HCT116 (cell line): ENCODE data around the gene FSTL4. TPM values are rescaled to one million over a fixed set of nuclear protein-coding genes. Genes with fewer than 3 reads are reported as not detected.

Source experiments
- ATAC-seq: fragments of 200-7000 bp; cut with Tn5 transposase; 2 replicates; pipeline ENCODE4 v1.9.1; 2020; ENCODE audit warnings: mild to moderate bottlenecking, moderate library complexity
- BruUV-seq: library from RNA; stranded (reverse); fragments of 400-500 nt; replicated peaks from 2 replicates; lab custom pipeline; 2021; lab: Mats Ljungman, UMichigan
- CTCF ChIA-PET: fragments of 300-600 bp; sonication (Branson Sonifier 250); formaldehyde crosslinking; loops from one replicate; lab custom pipeline; 2021; ENCODE audit warnings: antibody characterized with exemption; lab: Charles Lee
- POLR2A ChIA-PET: fragments of 300-600, 350-600 bp; sonication (Branson Sonifier 250); formaldehyde crosslinking; loops from one replicate; lab custom pipeline; 2021; ENCODE audit warnings: antibody characterized with exemption; lab: Charles Lee
- RAD21 ChIA-PET, 2 experiments: fragments of 300-600 bp; sonication (Branson Sonifier 250); formaldehyde crosslinking; loops; one replicate each; lab custom pipeline; 2023; ENCODE audit warnings: low total read pairs in 2 of 2; ENCODE audit not compliant: uncharacterized antibody in 2 of 2, unreplicated experiment in 2 of 2, low non-redundant PET in 1 of 2; lab: Charles Lee
- DNase-seq: peaks from one replicate; pipeline ENCODE4 v3.0.0-alpha.2; 2010; ENCODE audit warnings: low read depth, low spot score
- H2AFZ ChIP-seq: fragments of 200-600 bp; shearing (Covaris generic), sonication (generic); 2 replicates; pipeline ENCODE4 v1.6.1; 2017; ENCODE audit warnings: low read depth, mixed run types, mixed read lengths, antibody characterized with exemption, low read length; ENCODE audit not compliant: poor library complexity, severe bottlenecking
- H3K27ac ChIP-seq: 2 replicates; pipeline ENCODE4 v1.5.1; 2012; ENCODE audit warnings: low read depth, low read length
- H3K27me3 ChIP-seq: fragments of 200-600 bp; sonication (generic); 2 replicates; pipeline ENCODE4 v1.6.1; 2016; ENCODE audit warnings: mixed run types, low read length, mixed read lengths; ENCODE audit not compliant: insufficient read depth
- H3K36me3 ChIP-seq, 2 experiments: fragments of 200-500 bp in 1 of 2; fragments of 200-600 bp in 1 of 2; sonication (Bioruptor generic) in 1 of 2; sonication (generic) in 1 of 2; 2 replicates each; pipeline versions ENCODE4 v1.5.1 to v1.6.1; 2014 to 2016; ENCODE audit warnings: low read length in 2 of 2, inconsistent platforms in 1 of 2, mixed read lengths in 1 of 2, mixed run types in 1 of 2; ENCODE audit not compliant: insufficient read depth in 2 of 2, control insufficient read depth in 1 of 2
- H3K4me1 ChIP-seq, 2 experiments: fragments of 200-600 bp in 1 of 2; sonication (generic) in 1 of 2; 2 replicates each; pipeline versions ENCODE4 v1.5.1 to v1.6.1; 2012 to 2017; ENCODE audit warnings: low read length in 2 of 2, inconsistent platforms in 1 of 2, mild to moderate bottlenecking in 1 of 2, mixed read lengths in 1 of 2, mixed run types in 1 of 2, moderate library complexity in 1 of 2; ENCODE audit not compliant: insufficient read depth in 2 of 2, control insufficient read depth in 1 of 2
- H3K4me2 ChIP-seq: fragments of 200-600 bp; sonication (generic); 2 replicates; pipeline ENCODE4 v1.6.1; 2017; ENCODE audit warnings: mixed run types, low read length, mixed read lengths
- H3K4me3 ChIP-seq, 2 experiments: fragments of 200-600 bp in 1 of 2; sonication (generic) in 1 of 2; replicated peaks in 1 of 2; 2 replicates each; pipeline ENCODE4 v1.5.1; 2011 to 2016; ENCODE audit warnings: low read length in 2 of 2, control low read depth in 1 of 2, low read depth in 1 of 2, mild to moderate bottlenecking in 1 of 2, mixed read lengths in 1 of 2, mixed run types in 1 of 2
- H3K79me2 ChIP-seq: fragments of 200-600 bp; sonication (generic); 2 replicates; pipeline ENCODE4 v1.6.1; 2017; ENCODE audit warnings: mild to moderate bottlenecking, mixed run types, low read length, moderate library complexity, mixed read lengths; ENCODE audit not compliant: insufficient read depth
- H3K9ac ChIP-seq: fragments of 200-600 bp; sonication (generic); 2 replicates; pipeline ENCODE4 v1.6.1; 2016; ENCODE audit warnings: low read length, mixed read lengths
- H3K9me2 ChIP-seq: fragments of 200-600 bp; sonication (generic), shearing (Covaris generic); 2 replicates; pipeline ENCODE4 v1.6.1; 2017; ENCODE audit warnings: mixed run types, mild to moderate bottlenecking, moderate library complexity; ENCODE audit not compliant: insufficient read depth
- H3K9me3 ChIP-seq, 2 experiments: fragments of 200-500 bp in 1 of 2; fragments of 200-600 bp in 1 of 2; sonication (Bioruptor generic) in 1 of 2; sonication (generic) in 1 of 2; 2 replicates each; pipeline ENCODE4 v1.6.1; 2014 to 2017; ENCODE audit warnings: low read length in 2 of 2, mixed read lengths in 2 of 2, inconsistent platforms in 1 of 2, low read depth in 1 of 2, mild to moderate bottlenecking in 1 of 2, mixed run types in 1 of 2, moderate library complexity in 1 of 2; ENCODE audit not compliant: control insufficient read depth in 1 of 2, insufficient read depth in 1 of 2
- H4K20me1 ChIP-seq: fragments of 200-600 bp; sonication (generic), shearing (Covaris generic); 2 replicates; pipeline ENCODE4 v1.6.1; 2017; ENCODE audit warnings: mixed run types, mild to moderate bottlenecking, moderate library complexity; ENCODE audit not compliant: insufficient read depth
- ATF3 ChIP-seq: IDR thresholded peaks from 2 replicates; pipeline ENCODE4 v1.6.1; 2012
- CBX3 ChIP-seq: IDR thresholded peaks from 2 replicates; pipeline ENCODE4 v1.6.1; 2012; ENCODE audit warnings: low read depth
- CEBPB ChIP-seq: IDR thresholded peaks from 2 replicates; pipeline ENCODE4 v1.6.1; 2012; ENCODE audit warnings: low read depth
- EGR1 ChIP-seq: IDR thresholded peaks from 2 replicates; pipeline ENCODE4 v1.6.1; 2012; ENCODE audit warnings: low read depth
- ELF1 ChIP-seq: IDR thresholded peaks from 2 replicates; pipeline ENCODE4 v1.6.1; 2012; ENCODE audit warnings: low read depth, borderline replicate concordance
- EZH2 ChIP-seq: fragments of 200-600 bp; sonication (generic); IDR thresholded peaks from 2 replicates; pipeline ENCODE4 v1.6.1; 2017; ENCODE audit warnings: antibody characterized with exemption, mixed run types
- EZH2phosphoT487 ChIP-seq: fragments of 200-600 bp; IDR thresholded peaks from 2 replicates; pipeline ENCODE4 v1.6.1; 2018; ENCODE audit warnings: antibody characterized with exemption, borderline replicate concordance
- JUND ChIP-seq: IDR thresholded peaks from 2 replicates; pipeline ENCODE4 v1.6.1; 2012
- MAX ChIP-seq: IDR thresholded peaks from 2 replicates; pipeline ENCODE4 v1.6.1; 2012
- POLR2A ChIP-seq: IDR thresholded peaks from 2 replicates; pipeline ENCODE4 v1.7.0; 2011; ENCODE audit warnings: borderline replicate concordance; ENCODE audit not compliant: insufficient read depth, insufficient read length; ENCODE audit errors: extremely low read depth
- RAD21 ChIP-seq: IDR thresholded peaks from 2 replicates; pipeline ENCODE4 v1.6.1; 2012; ENCODE audit warnings: low read depth, mild to moderate bottlenecking
- REST ChIP-seq: IDR thresholded peaks from 2 replicates; pipeline ENCODE4 v1.6.1; 2012; ENCODE audit warnings: low read depth
- SP1 ChIP-seq: IDR thresholded peaks from 2 replicates; pipeline ENCODE4 v1.6.1; 2012; ENCODE audit warnings: low read depth
- SRF ChIP-seq: IDR thresholded peaks from 2 replicates; pipeline ENCODE4 v1.6.1; 2012; ENCODE audit warnings: low read depth
- YY1 ChIP-seq: IDR thresholded peaks from 2 replicates; pipeline ENCODE4 v1.6.1; 2011; ENCODE audit warnings: low read length, low read depth, moderate library complexity, mild to moderate bottlenecking; ENCODE audit not compliant: insufficient replicate concordance; ENCODE audit errors: extremely low read depth
- ZBTB33 ChIP-seq: IDR thresholded peaks from 2 replicates; pipeline ENCODE4 v1.6.1; 2011; ENCODE audit warnings: mild to moderate bottlenecking, low read length, moderate library complexity; ENCODE audit not compliant: insufficient replicate concordance; ENCODE audit errors: extremely low read depth
- ZFX ChIP-seq: fragments of 450-650 bp; IDR thresholded peaks from 2 replicates; pipeline ENCODE4 v1.6.1; 2017
- intact Hi-C: fragments of 100-400 bp; cut with micrococcal nuclease; formaldehyde crosslinking; loops from 2 replicates; pipeline ENCODE4 v1.10.0; 2022
- total RNA-seq: library from RNA; stranded (reverse); gene quantifications from one replicate; pipeline ENCODE4 v1.2.1, GENCODE V29; 2021; ENCODE audit not compliant: unreplicated experiment

FSTL4 gene
- total RNA-seq, 1 experiment from 2014 or later = 0.37 TPM

- H3K79me2 ChIP-seq = no peaks in the 10 kb centered on the region
- ChIA-PET POLR2A (no interaction called here), CTCF (no interaction called here), RAD21 (no interaction called here)
- intact Hi-C loops = no loop called here
- no peak overlapping the region for H2AFZ ChIP-seq
- no peaks in the 10 kb centered on the region for H3K36me3 ChIP-seq
- H3K9ac ChIP-seq = no peak overlapping the region
- DNase-seq = no peak
- H3K27me3 ChIP-seq = peaks cover 15% of the 10 kb centered on the region; the same call in 1 of the 2 replicates
- no TSS peak for BruUV-seq
- H3K9me3 ChIP-seq = no peaks in the 10 kb centered on the region
- no peak overlapping the region for H3K4me2 ChIP-seq
- H3K9me2 ChIP-seq = no peaks in the 10 kb centered on the region
- no peak for ATAC-seq
- no peak overlapping the region for H3K4me3 ChIP-seq
- no peak for TF ChIP-seq SP1
- no peak for TF ChIP-seq ZBTB33
- no peak for TF ChIP-seq YY1
- TF ChIP-seq CEBPB = no peak
- TF ChIP-seq CBX3 = no peak
- no peak for TF ChIP-seq ELF1
- no peak for TF ChIP-seq ZFX
- TF ChIP-seq, all 23 proteins: peak for 0
- no peak overlapping the region for H3K27ac ChIP-seq
- no peaks in the 10 kb centered on the region for H3K4me1 ChIP-seq
- H4K20me1 ChIP-seq = no peaks in the 10 kb centered on the region
These were observed 143.1 kb downstream of the FSTL4 start for GRCh38 chr5:133469252-133469651.

- intact Hi-C loops = no loop called here
- Histone ChIP-seq H4K20me1 (no peaks in the 10 kb centered on the region), H3K4me1 (no peaks in the 10 kb centered on the region), H3K4me3 (no peak overlapping the region), H3K36me3 (no peaks in the 10 kb centered on the region), H3K27me3 (peaks cover 8% of the 10 kb centered on the region; the same call in 1 of the 2 replicates), H3K9ac (no peak overlapping the region), H3K9me2 (no peaks in the 10 kb centered on the region), H3K27ac (no peak overlapping the region), H3K4me2 (no peak overlapping the region), H3K9me3 (no peaks in the 10 kb centered on the region), H3K79me2 (no peaks in the 10 kb centered on the region), H2AFZ (no peak overlapping the region)
- POLR2A ChIA-PET = no interaction called here
- RAD21 ChIA-PET = no interaction called here
- ATAC-seq = no peak
- DNase-seq = no peak
- TF ChIP-seq EZH2phosphoT487 (no peak), JUND (no peak), EZH2 (no peak), SRF (no peak), EGR1 (no peak), ELF1 (no peak), POLR2A (no peak), REST (no peak), RAD21 (no peak), ATF3 (no peak), MAX (no peak)
- CTCF ChIA-PET = no interaction called here
- BruUV-seq = no TSS peak
These were observed 143.7 kb downstream of the FSTL4 start for GRCh38 chr5:133468596-133468995.
